Gastrocnemius medialis (tissue), 4 donors: ENCODE data around the gene TMEM163. TPM values are rescaled to one million over a fixed set of nuclear protein-coding genes. Genes with fewer than 3 reads are reported as not detected.

Experiments
- ATAC-seq, 2 donors: fragments of 150-250 bp; one replicate each; pipeline ENCODE4 v1.9.1; 2016
- DNase-seq, 2 donors: peaks; one replicate each; pipeline ENCODE4 v3.0.0-alpha.2; 2019
- H3K27ac ChIP-seq, 4 donors: fragments of 200-600 bp; sonication (generic); 1 replicate in 1 of 4; 2 replicates in 3 of 4; pipeline ENCODE4 v1.5.1; 2016 to 2018; ENCODE audit warnings: mild to moderate bottlenecking in 2 of 4, moderate library complexity in 1 of 4
- H3K27me3 ChIP-seq, 3 donors: fragments of 200-600 bp; sonication (generic) in 2 of 3; 1 replicate in 1 of 3; 2 replicates in 2 of 3; pipeline versions ENCODE4 v1.5.1 to v1.6.0; 2016 to 2019; ENCODE audit warnings: mild to moderate bottlenecking in 1 of 3, moderate library complexity in 1 of 3
- H3K36me3 ChIP-seq, 2 donors: fragments of 200-600 bp; sonication (generic) in 1 of 2; one replicate each; pipeline ENCODE4 v1.5.1; 2017 to 2018
- H3K4me1 ChIP-seq, 2 donors: fragments of 200-600 bp; sonication (generic) in 1 of 2; one replicate each; pipeline ENCODE4 v1.5.1; 2016 to 2017; ENCODE audit warnings: mild to moderate bottlenecking in 2 of 2
- H3K4me3 ChIP-seq, 4 donors: fragments of 200-600 bp; sonication (generic) in 3 of 4; 1 replicate in 1 of 4; 2 replicates in 3 of 4; pipeline ENCODE4 v1.5.1; 2016 to 2019; ENCODE audit warnings: mild to moderate bottlenecking in 2 of 4
- H3K9me3 ChIP-seq, 3 donors: fragments of 200-600 bp; sonication (generic) in 2 of 3; 1 replicate in 1 of 3; 2 replicates in 2 of 3; pipeline ENCODE4 v1.5.1; 2016 to 2019
- POLR2A ChIP-seq, 2 donors: fragments of 450-650 bp; IDR thresholded peaks; one replicate each; pipeline ENCODE4 v1.6.1; 2017; ENCODE audit warnings: antibody characterized with exemption in 2 of 2, mild to moderate bottlenecking in 2 of 2, moderate library complexity in 2 of 2
- in situ Hi-C, 4 donors: fragments of 200-750 bp; cut with MboI; loops; one replicate each; pipeline versions ENCODE4 v1.15.0 to v1.8.0; 2017; ENCODE audit warnings: low sequenced_read_pairs in 4 of 4
- intact Hi-C: fragments of 100-400 bp; cut with DNase I; formaldehyde crosslinking; loops from one replicate; pipeline ENCODE4 v1.15.1; 2023; ENCODE audit warnings: low total_unique reads
- total RNA-seq, 4 donors: library from RNA; depleted of rRNA; stranded (reverse); fragments of >200 nt; gene quantifications; one replicate each; pipeline versions ENCODE4 v1.1.0 to v1.2.3, GENCODE V29; 2016
- TF ChIP-seq, protein P1 (sequence below), 5 experiments: fragments of 450-650 bp in 3 of 5; fragments of 200-600 bp in 2 of 5; sonication (generic) in 2 of 5; IDR thresholded peaks in 4 of 5; conservative IDR thresholded peaks in 1 of 5; 1 replicate in 4 of 5; 2 replicates in 1 of 5; pipeline ENCODE4 v1.5.1; 2016 to 2019; ENCODE audit warnings: antibody characterized with exemption in 5 of 5, mild to moderate bottlenecking in 3 of 5, moderate library complexity in 3 of 5

The TMEM163 gene
- total RNA-seq, 4 donors from 2014 or later: not detected

DNA sequence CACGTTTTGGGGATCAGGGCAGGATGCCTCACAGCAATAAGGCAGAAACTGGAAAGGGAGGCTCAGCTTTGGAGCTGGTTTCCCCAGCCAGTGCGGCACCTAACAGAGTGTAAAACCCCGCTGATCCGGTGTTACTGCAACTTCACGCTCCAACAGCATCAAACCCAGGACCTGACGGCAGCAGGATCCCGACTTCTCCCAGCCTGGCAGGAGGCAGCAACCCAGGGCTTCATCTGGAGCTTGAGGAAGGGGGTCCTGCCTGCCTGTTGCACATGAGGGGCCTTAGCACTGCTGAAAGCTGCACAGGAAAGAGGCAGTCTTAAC, 255.1 kb downstream of the TMEM163 start:
- intact Hi-C loops: no loop called here
- TF ChIP-seq POLR2A (IDR thresholded peaks at IDR 0.05): no peak
- TF ChIP-seq, protein P1, sequence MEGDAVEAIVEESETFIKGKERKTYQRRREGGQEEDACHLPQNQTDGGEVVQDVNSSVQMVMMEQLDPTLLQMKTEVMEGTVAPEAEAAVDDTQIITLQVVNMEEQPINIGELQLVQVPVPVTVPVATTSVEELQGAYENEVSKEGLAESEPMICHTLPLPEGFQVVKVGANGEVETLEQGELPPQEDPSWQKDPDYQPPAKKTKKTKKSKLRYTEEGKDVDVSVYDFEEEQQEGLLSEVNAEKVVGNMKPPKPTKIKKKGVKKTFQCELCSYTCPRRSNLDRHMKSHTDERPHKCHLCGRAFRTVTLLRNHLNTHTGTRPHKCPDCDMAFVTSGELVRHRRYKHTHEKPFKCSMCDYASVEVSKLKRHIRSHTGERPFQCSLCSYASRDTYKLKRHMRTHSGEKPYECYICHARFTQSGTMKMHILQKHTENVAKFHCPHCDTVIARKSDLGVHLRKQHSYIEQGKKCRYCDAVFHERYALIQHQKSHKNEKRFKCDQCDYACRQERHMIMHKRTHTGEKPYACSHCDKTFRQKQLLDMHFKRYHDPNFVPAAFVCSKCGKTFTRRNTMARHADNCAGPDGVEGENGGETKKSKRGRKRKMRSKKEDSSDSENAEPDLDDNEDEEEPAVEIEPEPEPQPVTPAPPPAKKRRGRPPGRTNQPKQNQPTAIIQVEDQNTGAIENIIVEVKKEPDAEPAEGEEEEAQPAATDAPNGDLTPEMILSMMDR (IDR thresholded peaks at IDR 0.05 in 4 of 5, conservative IDR thresholded peaks at IDR 0.05 in 1 of 5): no peak
- no peak for DNase-seq
- H3K27ac ChIP-seq: no peak overlapping the region
- no peaks in the 10 kb centered on the region for H3K36me3 ChIP-seq
- ATAC-seq: no peak
- no peaks in the 10 kb centered on the region for H3K27me3 ChIP-seq
- H3K4me1 ChIP-seq: no peaks in the 10 kb centered on the region
- no peak overlapping the region for H3K4me3 ChIP-seq
- H3K9me3 ChIP-seq: no peaks in the 10 kb centered on the region
- in situ Hi-C loops: loop anchor here in 2 of 4 donors (25.0 kb wide), 1 partner anchor 424 kb away; no protein-coding TSS in a partner anchor

DNA sequence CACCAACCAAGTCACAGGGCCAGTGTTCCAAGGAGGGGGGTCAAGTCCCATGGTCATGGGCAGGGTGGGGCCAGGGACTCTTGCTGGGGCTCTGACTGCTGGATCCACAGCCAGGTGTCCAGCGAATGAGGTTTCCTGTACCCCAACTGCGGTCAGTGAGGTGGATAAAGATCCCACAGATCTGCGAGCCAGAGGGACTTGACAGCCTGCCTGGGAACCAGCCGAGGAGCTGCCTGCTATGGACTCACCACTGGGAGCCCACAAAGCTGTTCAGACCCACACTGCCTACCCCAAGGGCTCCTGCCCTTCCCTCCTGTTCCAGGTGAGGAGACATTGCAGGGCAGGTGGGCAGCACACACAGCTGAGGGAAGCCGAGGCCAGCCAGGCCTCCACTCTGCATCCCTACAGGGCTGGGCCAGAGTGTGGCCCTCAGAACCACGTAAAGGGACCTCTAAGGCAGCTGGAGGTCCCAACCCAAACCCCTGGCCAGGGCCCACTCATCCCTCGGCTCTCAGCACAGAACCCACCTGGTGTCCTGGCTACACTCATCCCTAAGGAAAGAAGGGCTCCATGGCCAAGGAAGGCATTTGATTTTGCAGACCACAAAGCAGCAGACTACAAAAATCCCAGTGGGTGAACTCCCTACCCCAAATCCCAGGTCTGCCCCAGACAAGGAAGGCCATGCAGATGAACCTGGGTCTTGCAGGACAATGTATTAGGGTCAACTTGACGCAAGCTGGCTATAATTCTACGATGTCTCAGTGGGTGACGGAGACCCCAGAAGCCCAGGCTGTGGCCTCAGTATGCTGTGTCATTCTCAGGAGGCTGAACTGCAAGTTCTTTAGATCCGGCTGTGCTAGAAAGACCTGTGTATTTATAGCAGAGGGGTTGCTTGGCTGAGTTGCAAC, 255.8 kb downstream of the TMEM163 start:
- TF ChIP-seq, protein P1 (IDR thresholded peaks at IDR 0.05 in 4 of 5, conservative IDR thresholded peaks at IDR 0.05 in 1 of 5): no peak
- TF ChIP-seq POLR2A (IDR thresholded peaks at IDR 0.05): no peak
- Histone ChIP-seq H3K4me1 (no peaks in the 10 kb centered on the region), H3K27me3 (no peaks in the 10 kb centered on the region), H3K9me3 (no peaks in the 10 kb centered on the region), H3K27ac (no peak overlapping the region), H3K4me3 (no peak overlapping the region), H3K36me3 (no peaks in the 10 kb centered on the region)
- ATAC-seq (no peak), DNase-seq (no peak)
- in situ Hi-C loops: loop anchor here in 2 of 4 donors (25.0 kb wide), 1 partner anchor 424 kb away; no protein-coding TSS in a partner anchor
- intact Hi-C loops: no loop called here

DNA sequence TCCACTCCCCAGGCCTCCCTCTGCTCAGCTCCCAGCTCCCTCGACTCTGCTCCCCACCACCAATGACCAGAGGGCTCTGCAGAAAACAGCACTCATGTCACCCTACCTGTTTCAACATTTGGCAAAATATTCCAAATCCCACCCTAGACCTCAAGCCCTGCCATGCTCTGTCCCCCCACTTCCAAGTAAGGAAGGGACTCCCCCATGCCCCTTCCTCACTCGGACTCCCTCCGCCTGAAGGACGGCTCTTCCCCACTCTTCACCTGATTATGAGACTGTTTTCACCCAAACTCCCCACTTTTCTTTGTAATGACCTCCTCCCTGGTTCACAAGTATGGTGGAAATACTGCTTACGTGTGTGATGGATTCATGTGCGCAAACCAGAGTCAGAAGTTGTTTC, 256.5 kb downstream of the TMEM163 start:
- no peak for ATAC-seq
- DNase-seq: no peak
- in situ Hi-C loops: loop anchor here in 2 of 4 donors (25.0 kb wide), 1 partner anchor 425 kb away; no protein-coding TSS in a partner anchor
- Histone ChIP-seq H3K27me3 (no peaks in the 10 kb centered on the region), H3K36me3 (no peaks in the 10 kb centered on the region), H3K9me3 (no peaks in the 10 kb centered on the region), H3K4me3 (no peak overlapping the region), H3K27ac (no peak overlapping the region), H3K4me1 (no peaks in the 10 kb centered on the region)
- intact Hi-C loops: no loop called here
- TF ChIP-seq, protein P1 (IDR thresholded peaks at IDR 0.05 in 4 of 5, conservative IDR thresholded peaks at IDR 0.05 in 1 of 5): no peak
- no peak for TF ChIP-seq POLR2A (IDR thresholded peaks at IDR 0.05)

DNA sequence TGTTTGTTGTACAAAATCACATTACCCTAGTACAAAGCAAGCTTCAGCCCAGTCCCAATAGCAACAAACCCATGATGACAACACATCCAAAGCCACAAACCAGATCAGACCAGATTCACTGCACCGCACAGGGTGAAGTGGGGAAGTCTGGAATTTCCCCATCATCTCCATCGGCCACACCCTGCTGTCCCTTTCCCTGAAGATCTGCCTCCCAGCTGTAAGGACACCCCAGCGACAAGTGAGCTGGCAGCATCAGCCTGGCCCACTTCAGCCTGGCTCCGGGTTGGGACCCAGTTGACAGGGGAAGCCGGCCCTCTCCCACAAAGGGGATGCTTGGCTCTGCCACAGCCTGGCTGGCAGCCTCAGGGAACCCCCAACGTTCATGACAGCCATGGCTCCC, 257.3 kb downstream of the TMEM163 start:
- Histone ChIP-seq H3K4me3 (no peak overlapping the region), H3K27me3 (no peaks in the 10 kb centered on the region), H3K27ac (no peak overlapping the region), H3K9me3 (no peaks in the 10 kb centered on the region), H3K36me3 (no peaks in the 10 kb centered on the region), H3K4me1 (no peaks in the 10 kb centered on the region)
- intact Hi-C loops: no loop called here
- ATAC-seq (no peak), DNase-seq (no peak)
- in situ Hi-C loops: loop anchor here in 2 of 4 donors (25.0 kb wide), 1 partner anchor 426 kb away; no protein-coding TSS in a partner anchor
- TF ChIP-seq, protein P1 (IDR thresholded peaks at IDR 0.05 in 4 of 5, conservative IDR thresholded peaks at IDR 0.05 in 1 of 5): no peak
- TF ChIP-seq POLR2A (IDR thresholded peaks at IDR 0.05): no peak
